GM12872 (cell line): ENCODE results near the gene DISC1.
A peak's percentile ranks its signal among the peaks of the same experiment; 100 is the strongest.

Experiments
- TF ChIP-seq, protein P1 (sequence below): IDR thresholded peaks from 3 replicates; pipeline ENCODE4 v1.5.1; 2011; ENCODE audit warnings: low read depth, mild to moderate bottlenecking, low read length, moderate library complexity; ENCODE audit not compliant: insufficient read depth

The DISC1 gene

DNA sequence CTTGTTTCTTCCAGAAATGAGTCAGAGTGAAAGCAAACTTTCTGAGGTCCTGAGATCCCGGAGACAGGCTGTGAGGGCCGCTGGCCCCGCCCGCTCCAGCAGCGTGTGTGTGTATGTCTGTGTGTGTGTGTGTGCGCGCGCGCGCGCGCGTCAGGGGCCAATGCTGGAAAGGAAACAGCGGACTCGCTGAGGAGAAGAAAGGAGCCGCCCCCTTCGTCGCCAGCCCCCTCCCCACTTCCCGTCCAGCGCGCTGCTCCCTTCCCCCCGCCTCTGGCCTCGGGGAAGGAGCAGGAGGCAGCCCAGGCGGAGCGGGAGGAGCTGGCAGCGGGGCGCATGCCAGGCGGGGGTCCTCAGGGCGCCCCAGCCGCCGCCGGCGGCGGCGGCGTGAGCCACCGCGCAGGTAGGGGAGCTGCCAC, at the start of gene DISC1:
DISC1 (plus strand) TSS at position 256 of the 416 bp plus-strand sequence; CDS start at position 334, 78 bp downstream.
- TF ChIP-seq, protein P1, sequence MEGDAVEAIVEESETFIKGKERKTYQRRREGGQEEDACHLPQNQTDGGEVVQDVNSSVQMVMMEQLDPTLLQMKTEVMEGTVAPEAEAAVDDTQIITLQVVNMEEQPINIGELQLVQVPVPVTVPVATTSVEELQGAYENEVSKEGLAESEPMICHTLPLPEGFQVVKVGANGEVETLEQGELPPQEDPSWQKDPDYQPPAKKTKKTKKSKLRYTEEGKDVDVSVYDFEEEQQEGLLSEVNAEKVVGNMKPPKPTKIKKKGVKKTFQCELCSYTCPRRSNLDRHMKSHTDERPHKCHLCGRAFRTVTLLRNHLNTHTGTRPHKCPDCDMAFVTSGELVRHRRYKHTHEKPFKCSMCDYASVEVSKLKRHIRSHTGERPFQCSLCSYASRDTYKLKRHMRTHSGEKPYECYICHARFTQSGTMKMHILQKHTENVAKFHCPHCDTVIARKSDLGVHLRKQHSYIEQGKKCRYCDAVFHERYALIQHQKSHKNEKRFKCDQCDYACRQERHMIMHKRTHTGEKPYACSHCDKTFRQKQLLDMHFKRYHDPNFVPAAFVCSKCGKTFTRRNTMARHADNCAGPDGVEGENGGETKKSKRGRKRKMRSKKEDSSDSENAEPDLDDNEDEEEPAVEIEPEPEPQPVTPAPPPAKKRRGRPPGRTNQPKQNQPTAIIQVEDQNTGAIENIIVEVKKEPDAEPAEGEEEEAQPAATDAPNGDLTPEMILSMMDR: no peak

DNA sequence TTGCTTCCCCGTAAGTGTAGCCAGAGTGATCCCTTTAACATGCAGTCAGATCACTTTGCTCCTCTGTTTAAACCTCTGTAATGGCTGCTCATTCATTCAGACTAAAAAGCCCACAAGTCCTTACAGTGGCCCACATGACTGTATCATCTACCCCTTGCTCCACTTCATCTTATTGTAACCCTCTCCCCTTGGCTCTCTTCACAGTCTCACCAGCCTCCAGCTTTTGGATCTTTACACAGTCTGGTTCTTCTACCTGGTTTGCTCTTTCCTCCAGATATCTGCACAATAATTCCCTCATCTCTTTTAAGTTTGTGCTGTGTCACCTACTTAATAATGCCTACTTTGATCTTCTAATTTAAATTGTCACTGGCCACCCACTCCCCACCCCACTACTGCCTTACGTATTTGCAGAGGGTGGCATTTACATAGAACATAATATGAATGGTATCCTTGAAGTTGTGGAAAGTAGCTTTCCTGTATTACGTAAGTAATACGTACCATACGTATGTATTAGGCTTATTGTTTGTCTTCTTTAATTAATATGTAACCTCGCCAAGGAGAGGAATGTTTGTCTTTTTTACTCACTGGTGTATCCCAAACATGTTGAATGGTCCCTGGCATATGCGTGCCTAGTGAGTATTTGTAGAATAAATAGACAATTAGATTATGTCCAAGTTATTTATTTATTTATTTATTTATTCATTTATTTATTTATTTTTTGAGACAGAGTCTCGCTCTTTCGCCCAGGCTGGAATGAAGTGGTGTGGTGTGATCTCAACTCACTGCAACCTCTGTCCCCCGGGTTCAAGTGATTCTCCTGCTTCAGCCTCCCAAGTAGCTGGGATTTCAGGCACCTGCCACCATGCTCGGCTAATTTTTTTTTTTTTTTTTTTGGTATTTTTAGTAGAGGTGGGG, 49.5 kb upstream of the DISC1 start:
- TF ChIP-seq, protein P1: no peak

DNA sequence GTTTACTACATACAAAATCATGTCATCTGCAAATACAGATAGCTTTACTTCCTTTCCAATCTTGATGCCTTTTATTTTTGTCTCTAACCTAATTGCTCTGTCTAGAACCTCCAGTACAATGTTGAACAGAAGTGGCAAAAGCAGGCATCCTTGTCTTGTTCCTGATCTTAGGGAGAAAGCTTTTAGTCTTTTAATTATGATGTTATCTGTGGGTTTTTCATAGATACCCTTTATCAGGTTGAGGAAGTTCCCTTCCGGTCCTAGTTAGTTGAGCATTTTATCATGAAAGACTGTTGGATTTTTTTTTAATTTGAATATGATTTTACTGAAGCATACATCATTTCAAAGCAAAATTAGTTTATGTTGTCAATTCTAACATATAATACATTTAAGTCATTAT, 45.7 kb upstream of the DISC1 start:
- TF ChIP-seq, protein P1: no peak

DNA sequence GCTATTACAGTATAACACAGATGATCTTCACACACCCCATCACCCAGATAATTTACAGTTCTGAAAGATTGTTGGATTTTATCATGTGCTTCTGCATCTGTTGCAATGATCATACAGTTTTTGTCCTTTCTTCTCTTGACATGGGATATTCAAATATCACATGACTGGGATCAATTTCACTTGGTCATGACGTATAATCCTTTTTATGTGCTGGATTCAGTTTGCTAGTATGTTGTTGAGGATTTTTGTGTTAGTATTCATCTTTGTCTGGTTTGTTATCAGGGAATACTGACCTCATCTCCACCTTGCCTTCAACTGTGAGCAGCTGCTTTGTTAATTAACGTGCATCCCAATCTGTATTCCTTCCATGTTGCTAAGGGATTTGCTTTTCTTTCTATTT, 44.7 kb upstream of the DISC1 start:
- TF ChIP-seq, protein P1: no peak

DNA sequence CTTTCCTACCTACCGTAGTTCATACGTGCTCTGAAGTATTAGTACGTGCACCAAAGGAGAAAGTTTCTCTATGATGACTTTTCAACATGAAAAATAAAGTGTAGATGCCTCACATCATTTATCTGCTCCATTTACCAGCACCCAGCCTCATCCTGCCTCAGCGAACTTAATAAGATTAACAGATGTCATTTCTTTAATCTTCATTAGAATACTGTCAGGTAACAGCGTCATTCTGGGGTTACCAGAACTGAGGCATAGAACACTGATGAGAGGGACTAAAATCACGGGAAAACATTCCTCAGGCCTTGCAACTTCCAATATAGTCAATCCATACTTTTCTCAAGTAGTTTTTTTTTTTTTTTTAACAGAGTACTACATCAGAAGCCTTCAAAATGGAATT, 43.2 kb upstream of the DISC1 start:
- TF ChIP-seq, protein P1: no peak

DNA sequence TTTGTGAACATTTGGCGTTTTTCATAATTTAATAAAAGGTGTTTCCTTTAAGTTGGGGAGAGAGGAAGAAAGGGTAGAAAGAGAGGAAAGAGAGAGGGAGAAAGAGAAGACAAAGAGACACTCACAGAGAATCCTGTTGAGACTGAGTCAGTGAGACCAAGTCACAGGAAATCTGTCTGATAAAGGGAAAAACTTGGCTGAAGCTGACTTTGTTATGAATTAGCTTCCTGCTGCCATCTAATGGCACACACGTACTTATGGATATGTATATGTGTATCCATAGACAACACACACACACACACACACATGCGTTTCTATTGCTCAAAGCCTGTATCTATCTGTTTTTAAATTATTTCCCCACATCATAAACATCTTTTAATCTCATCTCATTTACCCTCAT, 42.5 kb upstream of the DISC1 start:
- TF ChIP-seq, protein P1: 0 out of 3 replicates have a peak, but pooled peaks have one; percentile 6

DNA sequence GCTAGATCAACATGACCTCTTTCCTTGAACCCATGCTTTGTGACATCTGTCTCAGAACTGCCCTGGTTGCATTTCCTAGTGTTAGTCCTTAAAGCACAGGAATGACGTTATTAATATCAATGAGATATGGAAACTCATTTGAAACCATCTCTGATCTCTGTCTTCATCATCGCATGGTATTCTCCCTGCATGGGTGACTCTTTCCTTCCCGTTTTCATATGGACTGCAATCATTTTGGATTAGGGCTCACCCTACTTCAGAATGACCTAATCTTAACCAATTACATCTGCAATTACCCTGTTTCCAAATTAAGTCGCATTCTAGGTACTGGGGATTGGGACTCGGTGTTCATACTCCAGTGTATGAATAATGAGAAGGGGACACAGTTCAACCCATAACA, 41.7 kb upstream of the DISC1 start:
- TF ChIP-seq, protein P1: no peak
